Trophoblast cell (in vitro differentiated cells and primary cell): ENCODE data around the gene APBA2.

ENCODE experiments used
- DNase-seq, 2 donors: peaks; one replicate each; pipeline ENCODE4 v3.0.0-alpha.2; 2016
- H2AFZ ChIP-seq: 2 replicates; pipeline ENCODE4 v1.6.1; 2013; ENCODE audit warnings: low read length, moderate library complexity, mild to moderate bottlenecking; ENCODE audit not compliant: insufficient read depth, poor library complexity
- H2AK5ac ChIP-seq: 2 replicates; pipeline ENCODE4 v1.6.1; 2013; ENCODE audit warnings: mild to moderate bottlenecking, low read length
- H2BK120ac ChIP-seq: 2 replicates; pipeline ENCODE4 v1.6.1; 2013; ENCODE audit warnings: low read length, mild to moderate bottlenecking, moderate library complexity; ENCODE audit not compliant: insufficient read depth, poor library complexity
- H2BK12ac ChIP-seq: 2 replicates; pipeline ENCODE4 v1.6.1; 2013; ENCODE audit warnings: mild to moderate bottlenecking, low read length, moderate library complexity
- H2BK5ac ChIP-seq: 2 replicates; pipeline ENCODE4 v1.6.1; 2013; ENCODE audit warnings: low read length, low read depth, moderate library complexity, mild to moderate bottlenecking; ENCODE audit not compliant: poor library complexity
- H3K14ac ChIP-seq: 2 replicates; pipeline ENCODE4 v1.6.1; 2013; ENCODE audit warnings: mild to moderate bottlenecking, low read length
- H3K18ac ChIP-seq: 2 replicates; pipeline ENCODE4 v1.6.1; 2013; ENCODE audit warnings: mild to moderate bottlenecking, low read length
- H3K23ac ChIP-seq: 2 replicates; pipeline ENCODE4 v1.6.1; 2013; ENCODE audit warnings: low read length
- H3K27ac ChIP-seq: 2 replicates; pipeline ENCODE4 v1.5.1; 2013; ENCODE audit warnings: low read depth, mild to moderate bottlenecking, inconsistent platforms, low read length, moderate library complexity
- H3K27me3 ChIP-seq: 2 replicates; pipeline ENCODE4 v1.6.1; 2013; ENCODE audit warnings: inconsistent platforms, mild to moderate bottlenecking, low read length, moderate library complexity; ENCODE audit not compliant: insufficient read depth
- H3K36me3 ChIP-seq, 2 experiments: 1 replicate in 1 of 2; 2 replicates in 1 of 2; pipeline ENCODE4 v1.6.1; 2013; ENCODE audit warnings: low read length in 2 of 2, mild to moderate bottlenecking in 2 of 2, moderate library complexity in 1 of 2; ENCODE audit not compliant: insufficient read depth in 2 of 2, control insufficient read depth in 1 of 2
- H3K4ac ChIP-seq: 2 replicates; pipeline ENCODE4 v1.6.1; 2013; ENCODE audit warnings: low read depth, mild to moderate bottlenecking, low read length, moderate library complexity
- H3K4me1 ChIP-seq, 2 experiments: 1 replicate in 1 of 2; 2 replicates in 1 of 2; pipeline ENCODE4 v1.6.1; 2013; ENCODE audit warnings: low read length in 2 of 2, mild to moderate bottlenecking in 2 of 2, moderate library complexity in 1 of 2; ENCODE audit not compliant: insufficient read depth in 2 of 2, control insufficient read depth in 1 of 2
- H3K4me2 ChIP-seq: 2 replicates; pipeline ENCODE4 v1.6.1; 2013; ENCODE audit warnings: inconsistent platforms, mild to moderate bottlenecking, low read length, moderate library complexity
- H3K4me3 ChIP-seq: 2 replicates; pipeline ENCODE4 v1.5.1; 2013; ENCODE audit warnings: mild to moderate bottlenecking, low read depth, low read length, inconsistent platforms
- H3K79me1 ChIP-seq: one replicate; pipeline ENCODE4 v1.6.1; 2013; ENCODE audit warnings: low read length
- H3K79me2 ChIP-seq: 2 replicates; pipeline ENCODE4 v1.6.1; 2013; ENCODE audit warnings: low read length, mild to moderate bottlenecking; ENCODE audit not compliant: control insufficient read depth, insufficient read depth, poor library complexity
- H3K9ac ChIP-seq: 2 replicates; pipeline ENCODE4 v1.6.1; 2013; ENCODE audit warnings: mild to moderate bottlenecking, low read length
- H3K9me3 ChIP-seq: 2 replicates; pipeline ENCODE4 v1.6.1; 2013; ENCODE audit warnings: low read depth, mild to moderate bottlenecking, control low read depth, inconsistent platforms, low read length; ENCODE audit not compliant: insufficient read depth
- H4K12ac ChIP-seq: 2 replicates; pipeline ENCODE4 v1.6.1; 2013; ENCODE audit warnings: low read depth, mild to moderate bottlenecking, low read length, moderate library complexity
- H4K8ac ChIP-seq: 2 replicates; pipeline ENCODE4 v1.6.1; 2013; ENCODE audit warnings: low read depth, mild to moderate bottlenecking, low read length, moderate library complexity
- H4K91ac ChIP-seq: one replicate; pipeline ENCODE4 v1.6.1; 2013; ENCODE audit warnings: low read depth, mild to moderate bottlenecking, low read length, moderate library complexity
- WGBS: extraction: QIAGEN DNeasy Blood & Tissue Kit; methylation state at CpG from one replicate; pipeline ENCODE4 v1.1.7; 2013; ENCODE audit warnings: missing lambda C conversion rate; ENCODE audit not compliant: insufficient read length, insufficient coverage; ENCODE audit errors: extremely low coverage; 5-methylcytosine and 5-hydroxymethylcytosine counted together

APBA2 gene

GRCh38 chr15:28963711-28964081, 77.9 kb downstream of the APBA2 start:
- no peaks in the 10 kb centered on the region for H3K4me1 ChIP-seq
- no peak overlapping the region for H3K23ac ChIP-seq
- H3K14ac ChIP-seq = no peak overlapping the region
- no peak overlapping the region for H3K18ac ChIP-seq
- H2AFZ ChIP-seq = no peak overlapping the region
- H3K36me3 ChIP-seq = no peaks in the 10 kb centered on the region
- no peak for DNase-seq
- H3K27me3 ChIP-seq = no peaks in the 10 kb centered on the region
- no peak overlapping the region for H3K4ac ChIP-seq
- WGBS = no CpG with 5 or more reads among the region's 2 CpGs
- H3K9me3 ChIP-seq = no peaks in the 10 kb centered on the region
- no peak overlapping the region for H3K27ac ChIP-seq
- H3K79me1 ChIP-seq = no peaks in the 10 kb centered on the region
- no peak overlapping the region for H2BK12ac ChIP-seq
- no peak overlapping the region for H2BK5ac ChIP-seq
- no peak overlapping the region for H4K12ac ChIP-seq
- H3K4me2 ChIP-seq = no peak overlapping the region
- H2BK120ac ChIP-seq = no peak overlapping the region
- no peak overlapping the region for H3K9ac ChIP-seq
- no peak overlapping the region for H2AK5ac ChIP-seq
- H3K4me3 ChIP-seq = no peak overlapping the region
- H4K91ac ChIP-seq = no peak overlapping the region
- no peak overlapping the region for H4K8ac ChIP-seq
- no peaks in the 10 kb centered on the region for H3K79me2 ChIP-seq

DNA sequence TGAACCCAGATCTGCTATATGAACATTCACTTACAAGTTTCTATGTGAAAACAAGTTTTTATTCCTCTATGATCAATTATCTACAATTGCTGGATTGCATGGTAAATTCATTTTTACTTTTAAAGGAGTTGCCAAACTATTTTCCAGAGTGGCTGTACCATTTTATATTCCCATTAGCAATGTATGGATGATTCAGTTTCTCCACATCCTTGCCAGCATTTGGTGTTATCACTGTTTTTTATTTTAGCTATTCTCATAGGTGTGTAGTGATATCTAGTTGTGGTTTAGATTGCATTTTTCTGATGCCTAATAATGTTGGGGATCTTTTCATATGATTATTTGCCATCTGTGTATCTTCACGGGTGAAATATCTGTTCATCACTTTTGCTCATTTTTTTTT, 78.3 kb downstream of the APBA2 start:
- no peak overlapping the region for H3K4me2 ChIP-seq
- H3K18ac ChIP-seq = no peak overlapping the region
- no peaks in the 10 kb centered on the region for H3K79me1 ChIP-seq
- no peak overlapping the region for H2BK120ac ChIP-seq
- H3K27me3 ChIP-seq = no peaks in the 10 kb centered on the region
- no CpG with 5 or more reads among the region's 1 CpG for WGBS
- no peak for DNase-seq
- H3K4ac ChIP-seq = no peak overlapping the region
- H2BK12ac ChIP-seq = no peak overlapping the region
- H4K8ac ChIP-seq = no peak overlapping the region
- no peak overlapping the region for H2AFZ ChIP-seq
- no peak overlapping the region for H3K4me3 ChIP-seq
- H3K27ac ChIP-seq = no peak overlapping the region
- no peak overlapping the region for H3K23ac ChIP-seq
- no peak overlapping the region for H4K91ac ChIP-seq
- H3K36me3 ChIP-seq = no peaks in the 10 kb centered on the region
- H4K12ac ChIP-seq = no peak overlapping the region
- no peak overlapping the region for H2BK5ac ChIP-seq
- H3K9me3 ChIP-seq = no peaks in the 10 kb centered on the region
- H2AK5ac ChIP-seq = no peak overlapping the region
- no peak overlapping the region for H3K14ac ChIP-seq
- no peaks in the 10 kb centered on the region for H3K4me1 ChIP-seq
- H3K79me2 ChIP-seq = no peaks in the 10 kb centered on the region
- no peak overlapping the region for H3K9ac ChIP-seq

DNA sequence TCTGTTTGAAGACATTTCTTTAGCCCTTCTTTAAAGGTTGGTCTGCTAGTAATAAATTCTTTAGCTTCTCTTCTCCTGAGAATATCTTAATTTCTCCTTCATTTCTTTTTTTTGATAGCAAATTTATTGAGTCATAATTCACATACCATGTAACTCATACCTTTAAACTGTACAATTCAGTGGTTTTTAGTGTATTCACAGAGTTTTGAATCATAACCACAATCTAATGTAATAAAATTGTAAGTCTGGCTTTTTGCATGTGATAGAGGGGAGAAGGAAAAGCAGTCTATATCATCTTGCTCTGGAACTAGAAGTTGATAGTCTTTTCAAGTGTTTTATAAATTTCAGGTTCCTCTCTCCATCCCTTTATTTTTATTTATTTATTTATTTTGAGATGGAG, 81.3 kb downstream of the APBA2 start:
- no peak overlapping the region for H3K4me3 ChIP-seq
- no peak overlapping the region for H3K9ac ChIP-seq
- no peak overlapping the region for H3K27ac ChIP-seq
- no peak for DNase-seq
- H3K14ac ChIP-seq = no peak overlapping the region
- H2AK5ac ChIP-seq = no peak overlapping the region
- no peak overlapping the region for H3K4ac ChIP-seq
- no peak overlapping the region for H2BK5ac ChIP-seq
- no peaks in the 10 kb centered on the region for H3K36me3 ChIP-seq
- H2BK12ac ChIP-seq = no peak overlapping the region
- H2AFZ ChIP-seq = no peak overlapping the region
- no peak overlapping the region for H2BK120ac ChIP-seq
- H4K12ac ChIP-seq = no peak overlapping the region
- no peaks in the 10 kb centered on the region for H3K27me3 ChIP-seq
- H3K79me2 ChIP-seq = no peaks in the 10 kb centered on the region
- H3K4me2 ChIP-seq = no peak overlapping the region
- no peaks in the 10 kb centered on the region for H3K4me1 ChIP-seq
- H3K23ac ChIP-seq = no peak overlapping the region
- H3K18ac ChIP-seq = no peak overlapping the region
- no peak overlapping the region for H4K91ac ChIP-seq
- H3K79me1 ChIP-seq = no peaks in the 10 kb centered on the region
- no peaks in the 10 kb centered on the region for H3K9me3 ChIP-seq
- no peak overlapping the region for H4K8ac ChIP-seq

GRCh38 chr15:28967990-28968389, 82.2 kb downstream of the APBA2 start:
- Histone ChIP-seq H4K12ac (no peak overlapping the region), H3K79me1 (no peaks in the 10 kb centered on the region)

More at GRCh38 chr15:28967990-28968389, 82.2 kb downstream of the APBA2 start:
- H3K27me3 ChIP-seq = no peaks in the 10 kb centered on the region
- no peak overlapping the region for H4K8ac ChIP-seq
- DNase-seq = no peak
- H3K9ac ChIP-seq = no peak overlapping the region
- no peaks in the 10 kb centered on the region for H3K9me3 ChIP-seq
- no peaks in the 10 kb centered on the region for H3K79me2 ChIP-seq
- H2BK120ac ChIP-seq = no peak overlapping the region
- H3K4me1 ChIP-seq = no peaks in the 10 kb centered on the region
- no peak overlapping the region for H3K18ac ChIP-seq
- no peak overlapping the region for H3K4me3 ChIP-seq
- no peak overlapping the region for H3K14ac ChIP-seq
- no CpG with 5 or more reads among the region's 6 CpGs for WGBS
- H3K27ac ChIP-seq = no peak overlapping the region
- no peak overlapping the region for H3K4ac ChIP-seq
- no peak overlapping the region for H2AK5ac ChIP-seq
- no peak overlapping the region for H3K4me2 ChIP-seq
- H3K23ac ChIP-seq = no peak overlapping the region
- H2AFZ ChIP-seq = no peak overlapping the region
- no peak overlapping the region for H4K91ac ChIP-seq
- H2BK12ac ChIP-seq = no peak overlapping the region
- H2BK5ac ChIP-seq = no peak overlapping the region
- no peaks in the 10 kb centered on the region for H3K36me3 ChIP-seq
